ENCODE data around the gene FOLR1.

FOLR1 gene

GRCh38 chr11:72222907-72223614 is 31.1 kb downstream of the FOLR1 start:
- Mint-ChIP-seq H3K4me3 (peak overlapping the region; percentile 88 to 94 (median 92)), H3K27me3 (ENCODE audit: low read depth) (no peaks in the 10 kb centered on the region), H3K36me3 (ENCODE audit: low read depth) (peaks cover 3% of the 10 kb centered on the region), H3K4me1 (peaks cover 37% of the 10 kb centered on the region), H3K9me3 (no peaks in the 10 kb centered on the region), H3K27ac (peak overlapping the region; percentile 91 to 100 (median 98))
- peak in 1 of 3 experiments; percentile 29 for TF ChIP-seq CTCF (IDR thresholded peaks at IDR 0.05; ENCODE audit: unreplicated experiment in 3 of 3)

GRCh38 chr11:72223615-72224563 is 31.9 kb downstream of the FOLR1 start:
- peak overlapping the region; percentile 98 to 100 (median 99) for H3K27ac Mint-ChIP-seq
- peaks cover 4% of the 10 kb centered on the region for H3K36me3 Mint-ChIP-seq (ENCODE audit: low read depth)
- peaks cover 37% of the 10 kb centered on the region for H3K4me1 Mint-ChIP-seq
- no peaks in the 10 kb centered on the region for H3K27me3 Mint-ChIP-seq (ENCODE audit: low read depth)
- no peak for TF ChIP-seq CTCF (IDR thresholded peaks at IDR 0.05; ENCODE audit: unreplicated experiment in 3 of 3)
- H3K9me3 Mint-ChIP-seq = no peaks in the 10 kb centered on the region
- H3K4me3 Mint-ChIP-seq = peak overlapping the region; percentile 97 to 99 (median 99)

GRCh38 chr11:72224564-72225410 is 32.8 kb downstream of the FOLR1 start, which contains the start of gene INPPL1:
INPPL1 (plus strand) TSS chr11:72224767; CDS start chr11:72224985, 218 bp downstream.
- Mint-ChIP-seq H3K4me1 (peaks cover 43% of the 10 kb centered on the region), H3K4me3 (peak within 1 kb of the TSS; percentile 97 to 99 (median 99)), H3K27ac (peak within 1 kb of the TSS; percentile 98 to 100 (median 99)), H3K27me3 (ENCODE audit: low read depth) (no peaks in the 10 kb centered on the region), H3K36me3 (ENCODE audit: low read depth) (peaks cover 13% of the 10 kb centered on the region), H3K9me3 (no peaks in the 10 kb centered on the region)
- no peak for TF ChIP-seq CTCF (IDR thresholded peaks at IDR 0.05; ENCODE audit: unreplicated experiment in 3 of 3)

- Mint-ChIP-seq H3K36me3 (ENCODE audit: low read depth) (peaks cover 17% of the 10 kb centered on the region), H3K27ac (peak overlapping the region; percentile 86 to 93 (median 93)), H3K4me1 (peaks cover 43% of the 10 kb centered on the region), H3K9me3 (no peaks in the 10 kb centered on the region), H3K27me3 (ENCODE audit: low read depth) (no peaks in the 10 kb centered on the region), H3K4me3 (peak overlapping the region; percentile 93 to 97 (median 97))
- TF ChIP-seq CTCF (IDR thresholded peaks at IDR 0.05; ENCODE audit: unreplicated experiment in 3 of 3) = no peak
Observed at GRCh38 chr11:72225411-72225951, 33.5 kb downstream of the FOLR1 start.

- H3K4me1 Mint-ChIP-seq = peaks cover 48% of the 10 kb centered on the region
- peak overlapping the region; percentile 93 to 97 (median 97) for H3K4me3 Mint-ChIP-seq
- TF ChIP-seq CTCF (IDR thresholded peaks at IDR 0.05; ENCODE audit: unreplicated experiment in 3 of 3) = no peak
- H3K9me3 Mint-ChIP-seq = no peaks in the 10 kb centered on the region
- no peaks in the 10 kb centered on the region for H3K27me3 Mint-ChIP-seq (ENCODE audit: low read depth)
- H3K36me3 Mint-ChIP-seq (ENCODE audit: low read depth) = peaks cover 28% of the 10 kb centered on the region
- H3K27ac Mint-ChIP-seq = peak overlapping the region; percentile 86 to 93 (median 93)
Observed at GRCh38 chr11:72226701-72227100, 34.8 kb downstream of the FOLR1 start.
